ENCODE measurements around the gene CHCT1.

GRCh38 chr17:60461584-60461983 is 39.3 kb downstream of the CHCT1 start:
- TF ChIP-seq CTCF (IDR thresholded peaks at IDR 0.05; ENCODE audit: insufficient read depth, low read length), result no peak
- TF ChIP-seq POLR2AphosphoS5 (IDR thresholded peaks at IDR 0.05; ENCODE audit: low read depth), result no peak
- TF ChIP-seq SPI1 (IDR thresholded peaks at IDR 0.05; ENCODE audit: borderline replicate concordance, low read depth), result no peak

Data from HL-60 (cell line).